ENCODE data around the gene GPR78. TPM values are rescaled to one million over a fixed set of nuclear protein-coding genes. Genes with fewer than 3 reads are reported as not detected.
A peak's percentile ranks its signal among the peaks of the same experiment; 100 is the strongest.

Gene GPR78
- total RNA-seq, 1 donor from 2014 or later, result 0.58 TPM

- DNase-seq (ENCODE audit: low spot score) (peak; percentile 40), ATAC-seq (no peak)
- intact Hi-C loops (cut with DNase I), result loop anchor here (10.0 kb wide), 1 partner anchor 516 kb away; no protein-coding TSS in a partner anchor
Observed at GRCh38 chr4:8581094-8581861, 1.1 kb downstream of the GPR78 start.

- DNase-seq (ENCODE audit: low spot score) (no peak), ATAC-seq (no peak)
- intact Hi-C loops (cut with DNase I), result loop anchor here (10.0 kb wide), 1 partner anchor 517 kb away; no protein-coding TSS in a partner anchor
Observed at GRCh38 chr4:8582016-8582415, 1.8 kb downstream of the GPR78 start.

GRCh38 chr4:8582436-8582835 lies 2.2 kb downstream of the GPR78 start:
- ATAC-seq (no peak), DNase-seq (ENCODE audit: low spot score) (peak; percentile 32)
- intact Hi-C loops (cut with DNase I), result loop anchor here (10.0 kb wide), 1 partner anchor 518 kb away; no protein-coding TSS in a partner anchor

- no peak for ATAC-seq
- peak; percentile 26 for DNase-seq (ENCODE audit: low spot score)
- intact Hi-C loops (cut with DNase I), result loop anchor here (10.0 kb wide), 1 partner anchor 518 kb away; no protein-coding TSS in a partner anchor
Observed at GRCh38 chr4:8582941-8583654, 2.9 kb downstream of the GPR78 start.

- peak; percentile 15 for DNase-seq (ENCODE audit: low spot score)
- intact Hi-C loops (cut with DNase I), result loop anchor here (10.0 kb wide), 1 partner anchor 519 kb away; no protein-coding TSS in a partner anchor
- ATAC-seq, result no peak
Observed at GRCh38 chr4:8583655-8584025, 3.4 kb downstream of the GPR78 start.

GRCh38 chr4:8585186-8585585 lies 5.0 kb downstream of the GPR78 start:
- DNase-seq (ENCODE audit: low spot score) (no peak), ATAC-seq (no peak)
- intact Hi-C loops (cut with DNase I), result loop anchor here (10.0 kb wide), 1 partner anchor 520 kb away; no protein-coding TSS in a partner anchor

GRCh38 chr4:8585721-8586212 lies 5.6 kb downstream of the GPR78 start:
- intact Hi-C loops (cut with DNase I), result loop anchor here (10.0 kb wide), 1 partner anchor 521 kb away; no protein-coding TSS in a partner anchor
- DNase-seq (ENCODE audit: low spot score), result no peak
- ATAC-seq, result no peak

- intact Hi-C loops (cut with DNase I), result loop anchor here (10.0 kb wide), 1 partner anchor 521 kb away; no protein-coding TSS in a partner anchor
- no peak for DNase-seq (ENCODE audit: low spot score)
Observed at GRCh38 chr4:8586246-8586645, 6.1 kb downstream of the GPR78 start.

GRCh38 chr4:8586671-8587468 lies 6.7 kb downstream of the GPR78 start:
- ATAC-seq (no peak), DNase-seq (ENCODE audit: low spot score) (no peak)
- intact Hi-C loops (cut with DNase I), result loop anchor here (10.0 kb wide), 1 partner anchor 522 kb away; no protein-coding TSS in a partner anchor

More at GRCh38 chr4:8586246-8586645, 6.1 kb downstream of the GPR78 start:
- ATAC-seq, result no peak

- intact Hi-C loops (cut with DNase I), result loop anchor here (10.0 kb wide), 1 partner anchor 523 kb away; no protein-coding TSS in a partner anchor
- no peak for DNase-seq (ENCODE audit: low spot score)
- ATAC-seq, result no peak
Observed at GRCh38 chr4:8587469-8588195, 7.4 kb downstream of the GPR78 start.

GRCh38 chr4:8588196-8588470 lies 7.9 kb downstream of the GPR78 start:
- DNase-seq (ENCODE audit: low spot score) (no peak), ATAC-seq (no peak)
- intact Hi-C loops (cut with DNase I), result loop anchor here (10.0 kb wide), 1 partner anchor 523 kb away; no protein-coding TSS in a partner anchor

- intact Hi-C loops (cut with DNase I), result loop anchor here (10.0 kb wide), 1 partner anchor 525 kb away; no protein-coding TSS in a partner anchor
- DNase-seq (ENCODE audit: low spot score), result no peak
- no peak for ATAC-seq
Observed at GRCh38 chr4:8589336-8589735, 9.1 kb downstream of the GPR78 start.

- intact Hi-C loops (cut with DNase I), result loop anchor here (5.0 to 10.0 kb wide), 2 partner anchors 123 to 525 kb away; no protein-coding TSS in a partner anchor
- DNase-seq (ENCODE audit: low spot score) (no peak), ATAC-seq (no peak)
Observed at GRCh38 chr4:8589823-8590545, 9.8 kb downstream of the GPR78 start.

GRCh38 chr4:8590546-8590880 lies 10.3 kb downstream of the GPR78 start:
- intact Hi-C loops (cut with DNase I), result loop anchor here (5.0 kb wide), 1 partner anchor 123 kb away; no protein-coding TSS in a partner anchor
- no peak for DNase-seq (ENCODE audit: low spot score)
- no peak for ATAC-seq

- ATAC-seq (no peak), DNase-seq (ENCODE audit: low spot score) (no peak)
- intact Hi-C loops (cut with DNase I), result loop anchor here (5.0 kb wide), 1 partner anchor 124 kb away; no protein-coding TSS in a partner anchor
Observed at GRCh38 chr4:8591114-8591513, 10.9 kb downstream of the GPR78 start.

- no peak for ATAC-seq
- no peak for DNase-seq (ENCODE audit: low spot score)
- intact Hi-C loops (cut with DNase I), result loop anchor here (5.0 kb wide), 1 partner anchor 124 kb away; no protein-coding TSS in a partner anchor
Observed at GRCh38 chr4:8591626-8592365, 11.6 kb downstream of the GPR78 start.
